DOHH2 (cell line): ENCODE data around the gene RGS16.

Source experiments
- EZH2phosphoT487 ChIP-seq: fragments of 200-600 bp; sonication (generic); IDR thresholded peaks from 2 replicates; pipeline ENCODE4 v1.6.1; 2017; ENCODE audit warnings: borderline replicate concordance, mild to moderate bottlenecking, antibody characterized with exemption, low read length, moderate library complexity, mixed read lengths
- TF ChIP-seq, protein P1 (sequence below): fragments of 200-600 bp; sonication (generic); IDR thresholded peaks from one replicate; pipeline ENCODE4 v1.5.1; 2014; ENCODE audit warnings: antibody characterized with exemption, mild to moderate bottlenecking, low read depth, low read length; ENCODE audit not compliant: poor library complexity, severe bottlenecking

DNA sequence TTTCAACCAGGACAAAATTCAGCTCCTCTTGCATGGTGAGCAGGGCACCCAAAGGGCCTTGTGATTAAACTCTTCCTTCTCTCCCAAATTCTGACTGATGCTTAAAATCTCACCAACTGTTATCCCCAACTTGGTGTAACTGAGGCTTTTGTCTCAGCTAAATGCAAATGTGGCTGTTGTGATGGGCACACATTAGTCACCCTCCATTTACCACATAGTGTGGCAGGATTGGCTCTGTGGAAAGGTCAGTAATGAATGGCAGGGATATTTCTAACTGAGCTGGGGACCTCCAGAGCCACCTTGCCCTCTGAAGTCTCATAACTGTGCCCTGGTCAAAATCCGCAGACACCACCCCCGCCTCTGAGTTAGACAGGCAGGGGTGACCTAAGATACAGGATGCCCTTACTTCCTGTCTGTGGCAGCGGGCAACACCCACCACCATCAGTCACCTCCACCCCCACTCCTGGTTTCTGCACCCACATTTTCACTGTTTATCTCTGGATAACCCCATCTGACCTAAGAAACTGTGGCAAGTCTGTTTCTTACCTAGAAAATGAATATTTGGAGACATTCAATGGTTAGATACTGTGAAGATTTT, 25.4 kb upstream of the RGS16 start:
- TF ChIP-seq, protein P1, sequence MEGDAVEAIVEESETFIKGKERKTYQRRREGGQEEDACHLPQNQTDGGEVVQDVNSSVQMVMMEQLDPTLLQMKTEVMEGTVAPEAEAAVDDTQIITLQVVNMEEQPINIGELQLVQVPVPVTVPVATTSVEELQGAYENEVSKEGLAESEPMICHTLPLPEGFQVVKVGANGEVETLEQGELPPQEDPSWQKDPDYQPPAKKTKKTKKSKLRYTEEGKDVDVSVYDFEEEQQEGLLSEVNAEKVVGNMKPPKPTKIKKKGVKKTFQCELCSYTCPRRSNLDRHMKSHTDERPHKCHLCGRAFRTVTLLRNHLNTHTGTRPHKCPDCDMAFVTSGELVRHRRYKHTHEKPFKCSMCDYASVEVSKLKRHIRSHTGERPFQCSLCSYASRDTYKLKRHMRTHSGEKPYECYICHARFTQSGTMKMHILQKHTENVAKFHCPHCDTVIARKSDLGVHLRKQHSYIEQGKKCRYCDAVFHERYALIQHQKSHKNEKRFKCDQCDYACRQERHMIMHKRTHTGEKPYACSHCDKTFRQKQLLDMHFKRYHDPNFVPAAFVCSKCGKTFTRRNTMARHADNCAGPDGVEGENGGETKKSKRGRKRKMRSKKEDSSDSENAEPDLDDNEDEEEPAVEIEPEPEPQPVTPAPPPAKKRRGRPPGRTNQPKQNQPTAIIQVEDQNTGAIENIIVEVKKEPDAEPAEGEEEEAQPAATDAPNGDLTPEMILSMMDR, result no peak
- TF ChIP-seq EZH2phosphoT487, result no peak
